ENCODE measurements around the gene SLC6A9.

- TF ChIP-seq CTCF (conservative IDR thresholded peaks at IDR 0.05; ENCODE audit: low read length) (no peak), EZH2phosphoT487 (IDR thresholded peaks at IDR 0.05; ENCODE audit: borderline replicate concordance, low read depth, low read length) (no peak)
Observed at GRCh38 chr1:44050261-44050660, 19.0 kb upstream of the SLC6A9 start.
